Measurements from ENCODE around the gene SLC6A15. TPM values are rescaled to one million over a fixed set of nuclear protein-coding genes. Genes with fewer than 3 reads are reported as not detected.

SLC6A15 gene
- total and polyA plus RNA-seq, 4 donors = not detected

DNA sequence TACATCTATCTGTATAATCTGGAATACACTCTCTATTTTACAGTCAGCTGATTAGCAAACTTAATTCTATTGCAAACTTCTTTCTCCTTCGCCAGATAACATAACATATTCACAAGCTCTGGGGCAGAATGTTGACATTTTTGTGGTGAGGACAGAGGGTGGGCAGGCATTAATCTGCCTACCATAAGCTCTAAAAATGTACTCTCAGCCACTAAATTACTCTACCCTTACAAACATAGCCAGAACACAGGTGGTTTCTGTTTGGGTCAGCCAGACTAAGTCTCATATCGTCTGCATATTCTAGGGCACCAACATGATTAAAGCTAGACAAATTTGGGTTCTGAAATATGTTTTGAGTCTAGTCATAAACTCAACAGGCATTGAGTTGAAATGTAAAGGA is 90.1 kb downstream of the SLC6A15 start:
- Histone ChIP-seq H3K36me3 (ENCODE audit: control insufficient read depth in 4 of 4, insufficient read depth in 3 of 4, low read depth in 1 of 4, low read length in 3 of 4) (no peaks in the 10 kb centered on the region), H3K27me3 (ENCODE audit: control insufficient read depth in 4 of 4, insufficient read depth in 4 of 4, low read length in 3 of 4) (no peaks in the 10 kb centered on the region), H3K9me3 (ENCODE audit: control insufficient read depth in 4 of 4, low read length in 3 of 4) (no peaks in the 10 kb centered on the region), H3K4me3 (ENCODE audit: low read depth in 1 of 3, low read length in 3 of 3) (no peak overlapping the region), H3K9ac (ENCODE audit: low read depth in 1 of 2, low read length in 2 of 2) (no peak overlapping the region), H3K27ac (ENCODE audit: low read depth in 1 of 2, low read length in 2 of 2) (no peak overlapping the region), H3K4me1 (ENCODE audit: control insufficient read depth in 4 of 4, insufficient read depth in 4 of 4, low read length in 3 of 4) (no peaks in the 10 kb centered on the region)
- 71% methylated on average over 2 of the region's 2 CpGs for WGBS
- no peak for DNase-seq (ENCODE audit: low spot score)
- TF ChIP-seq FOXA2 (IDR thresholded peaks at IDR 0.05) (no peak), JUND (IDR thresholded peaks at IDR 0.05) (no peak), HNF4G (IDR thresholded peaks at IDR 0.05) (no peak), YY1 (IDR thresholded peaks at IDR 0.05) (no peak), FOXA1 (IDR thresholded peaks at IDR 0.05) (no peak), RXRA (IDR thresholded peaks at IDR 0.05) (no peak), NR2F2 (IDR thresholded peaks at IDR 0.05) (no peak)
- TF ChIP-seq, protein P1, sequence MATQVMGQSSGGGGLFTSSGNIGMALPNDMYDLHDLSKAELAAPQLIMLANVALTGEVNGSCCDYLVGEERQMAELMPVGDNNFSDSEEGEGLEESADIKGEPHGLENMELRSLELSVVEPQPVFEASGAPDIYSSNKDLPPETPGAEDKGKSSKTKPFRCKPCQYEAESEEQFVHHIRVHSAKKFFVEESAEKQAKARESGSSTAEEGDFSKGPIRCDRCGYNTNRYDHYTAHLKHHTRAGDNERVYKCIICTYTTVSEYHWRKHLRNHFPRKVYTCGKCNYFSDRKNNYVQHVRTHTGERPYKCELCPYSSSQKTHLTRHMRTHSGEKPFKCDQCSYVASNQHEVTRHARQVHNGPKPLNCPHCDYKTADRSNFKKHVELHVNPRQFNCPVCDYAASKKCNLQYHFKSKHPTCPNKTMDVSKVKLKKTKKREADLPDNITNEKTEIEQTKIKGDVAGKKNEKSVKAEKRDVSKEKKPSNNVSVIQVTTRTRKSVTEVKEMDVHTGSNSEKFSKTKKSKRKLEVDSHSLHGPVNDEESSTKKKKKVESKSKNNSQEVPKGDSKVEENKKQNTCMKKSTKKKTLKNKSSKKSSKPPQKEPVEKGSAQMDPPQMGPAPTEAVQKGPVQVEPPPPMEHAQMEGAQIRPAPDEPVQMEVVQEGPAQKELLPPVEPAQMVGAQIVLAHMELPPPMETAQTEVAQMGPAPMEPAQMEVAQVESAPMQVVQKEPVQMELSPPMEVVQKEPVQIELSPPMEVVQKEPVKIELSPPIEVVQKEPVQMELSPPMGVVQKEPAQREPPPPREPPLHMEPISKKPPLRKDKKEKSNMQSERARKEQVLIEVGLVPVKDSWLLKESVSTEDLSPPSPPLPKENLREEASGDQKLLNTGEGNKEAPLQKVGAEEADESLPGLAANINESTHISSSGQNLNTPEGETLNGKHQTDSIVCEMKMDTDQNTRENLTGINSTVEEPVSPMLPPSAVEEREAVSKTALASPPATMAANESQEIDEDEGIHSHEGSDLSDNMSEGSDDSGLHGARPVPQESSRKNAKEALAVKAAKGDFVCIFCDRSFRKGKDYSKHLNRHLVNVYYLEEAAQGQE (IDR thresholded peaks at IDR 0.05) = no peak
- TF ChIP-seq, protein P2, sequence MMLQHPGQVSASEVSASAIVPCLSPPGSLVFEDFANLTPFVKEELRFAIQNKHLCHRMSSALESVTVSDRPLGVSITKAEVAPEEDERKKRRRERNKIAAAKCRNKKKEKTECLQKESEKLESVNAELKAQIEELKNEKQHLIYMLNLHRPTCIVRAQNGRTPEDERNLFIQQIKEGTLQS (IDR thresholded peaks at IDR 0.05) = no peak
- TF ChIP-seq, protein P3, sequence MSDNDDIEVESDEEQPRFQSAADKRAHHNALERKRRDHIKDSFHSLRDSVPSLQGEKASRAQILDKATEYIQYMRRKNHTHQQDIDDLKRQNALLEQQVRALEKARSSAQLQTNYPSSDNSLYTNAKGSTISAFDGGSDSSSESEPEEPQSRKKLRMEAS (IDR thresholded peaks at IDR 0.05) = no peak
- TF ChIP-seq, protein P4, sequence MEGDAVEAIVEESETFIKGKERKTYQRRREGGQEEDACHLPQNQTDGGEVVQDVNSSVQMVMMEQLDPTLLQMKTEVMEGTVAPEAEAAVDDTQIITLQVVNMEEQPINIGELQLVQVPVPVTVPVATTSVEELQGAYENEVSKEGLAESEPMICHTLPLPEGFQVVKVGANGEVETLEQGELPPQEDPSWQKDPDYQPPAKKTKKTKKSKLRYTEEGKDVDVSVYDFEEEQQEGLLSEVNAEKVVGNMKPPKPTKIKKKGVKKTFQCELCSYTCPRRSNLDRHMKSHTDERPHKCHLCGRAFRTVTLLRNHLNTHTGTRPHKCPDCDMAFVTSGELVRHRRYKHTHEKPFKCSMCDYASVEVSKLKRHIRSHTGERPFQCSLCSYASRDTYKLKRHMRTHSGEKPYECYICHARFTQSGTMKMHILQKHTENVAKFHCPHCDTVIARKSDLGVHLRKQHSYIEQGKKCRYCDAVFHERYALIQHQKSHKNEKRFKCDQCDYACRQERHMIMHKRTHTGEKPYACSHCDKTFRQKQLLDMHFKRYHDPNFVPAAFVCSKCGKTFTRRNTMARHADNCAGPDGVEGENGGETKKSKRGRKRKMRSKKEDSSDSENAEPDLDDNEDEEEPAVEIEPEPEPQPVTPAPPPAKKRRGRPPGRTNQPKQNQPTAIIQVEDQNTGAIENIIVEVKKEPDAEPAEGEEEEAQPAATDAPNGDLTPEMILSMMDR (IDR thresholded peaks at IDR 0.05; ENCODE audit: low read depth, low read length, missing input control) = no peak

DNA sequence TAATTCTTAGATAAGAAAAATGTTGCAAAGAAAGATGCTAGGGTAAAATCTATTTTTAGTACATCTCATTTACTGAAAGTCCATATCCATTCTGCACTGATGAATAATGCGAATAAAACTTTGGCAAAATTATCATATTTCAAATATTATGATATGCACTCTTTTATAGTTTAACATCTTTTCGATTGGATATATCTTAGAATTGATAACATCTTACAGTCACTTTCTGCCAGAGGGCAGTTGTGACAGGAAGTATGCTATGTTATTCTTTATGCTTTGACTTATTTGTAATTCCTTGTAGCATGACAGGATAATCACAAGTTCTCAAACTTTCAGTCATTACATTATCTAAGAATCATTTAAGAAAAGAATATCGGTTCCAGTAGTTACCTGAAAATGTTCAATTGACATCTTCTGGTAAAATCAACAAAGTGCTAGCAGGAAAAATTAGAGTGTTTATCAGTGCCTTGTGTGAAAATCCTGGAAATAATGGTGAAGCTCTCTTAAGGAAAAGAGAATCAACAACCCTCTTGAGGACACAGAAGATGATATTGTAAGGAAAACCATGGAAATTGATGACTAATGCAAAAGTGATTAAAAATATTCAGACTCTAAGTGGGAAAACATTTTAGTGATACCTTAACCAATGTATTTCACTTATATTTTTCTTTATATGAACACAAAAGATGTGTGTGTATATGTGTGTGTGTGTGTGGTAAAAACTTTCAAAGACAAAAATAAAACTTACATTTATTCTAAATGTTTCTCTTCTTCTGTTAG is 95.5 kb downstream of the SLC6A15 start:
- H3K4me3 ChIP-seq (ENCODE audit: low read depth in 1 of 3, low read length in 3 of 3) = no peak overlapping the region
- WGBS = 66% methylated on average over 3 of the region's 3 CpGs
- no peaks in the 10 kb centered on the region for H3K4me1 ChIP-seq (ENCODE audit: control insufficient read depth in 4 of 4, insufficient read depth in 4 of 4, low read length in 3 of 4)
- no peaks in the 10 kb centered on the region for H3K36me3 ChIP-seq (ENCODE audit: control insufficient read depth in 4 of 4, insufficient read depth in 3 of 4, low read depth in 1 of 4, low read length in 3 of 4)
- H3K9ac ChIP-seq (ENCODE audit: low read depth in 1 of 2, low read length in 2 of 2) = no peak overlapping the region
- TF ChIP-seq, protein P4 (IDR thresholded peaks at IDR 0.05; ENCODE audit: low read depth, low read length, missing input control) = no peak
- no peak for TF ChIP-seq HNF4G (IDR thresholded peaks at IDR 0.05)
- no peak overlapping the region for H3K27ac ChIP-seq (ENCODE audit: low read depth in 1 of 2, low read length in 2 of 2)
- H3K9me3 ChIP-seq (ENCODE audit: control insufficient read depth in 4 of 4, low read length in 3 of 4) = no peaks in the 10 kb centered on the region
- DNase-seq (ENCODE audit: low spot score) = no peak
- peaks cover 0 to 3% (median 0%) of the 10 kb centered on the region in 4 donors for H3K27me3 ChIP-seq (ENCODE audit: control insufficient read depth in 4 of 4, insufficient read depth in 4 of 4, low read length in 3 of 4)

Measured in liver (tissue), 9 donors.